Measurements from ENCODE around the gene KDM2A. TPM values are rescaled to one million over a fixed set of nuclear protein-coding genes. Genes with fewer than 3 reads are reported as not detected.

The KDM2A gene
- total and polyA plus RNA-seq, 2 donors (not counting 3 experiments of a cell fraction or from before 2014, with no cell fraction given), result 72.2 to 79.5 TPM

DNA sequence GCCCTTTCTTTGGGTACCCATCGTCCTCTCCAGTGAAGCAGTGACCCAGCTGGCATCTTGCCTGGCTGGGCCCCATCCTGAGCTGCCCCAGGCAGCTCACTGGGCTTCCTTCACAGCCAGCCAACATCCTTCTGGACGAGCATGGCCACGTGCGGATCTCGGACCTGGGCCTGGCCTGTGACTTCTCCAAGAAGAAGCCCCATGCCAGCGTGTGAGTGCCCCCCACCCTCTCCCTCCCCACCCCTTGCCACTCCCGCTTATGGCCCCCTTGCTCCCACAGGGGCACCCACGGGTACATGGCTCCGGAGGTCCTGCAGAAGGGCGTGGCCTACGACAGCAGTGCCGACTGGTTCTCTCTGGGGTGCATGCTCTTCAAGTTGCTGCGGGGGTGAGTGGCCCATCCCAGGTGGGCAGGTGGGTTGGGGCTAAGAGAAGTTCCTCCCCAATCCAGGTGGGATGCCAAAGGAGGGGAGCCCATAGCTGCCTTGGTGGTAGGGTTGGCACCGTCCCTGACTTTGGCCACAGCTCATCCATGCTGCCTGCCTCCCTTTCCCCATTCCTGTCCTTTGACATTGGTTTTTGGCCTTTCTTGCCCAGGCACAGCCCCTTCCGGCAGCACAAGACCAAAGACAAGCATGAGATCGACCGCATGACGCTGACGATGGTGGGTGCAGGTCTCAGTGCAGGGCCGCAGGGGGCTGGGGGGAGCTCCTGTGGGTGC lies 163.3 kb downstream of the KDM2A start:
- H3K4me2 ChIP-seq (ENCODE audit: insufficient read depth, low read length), result no peak overlapping the region
- H3K4me3 ChIP-seq (replicated peaks in 1 of 3; ENCODE audit: insufficient read depth in 1 of 3, low read depth in 1 of 3, low read length in 3 of 3), result no peak overlapping the region
- H3K9me1 ChIP-seq (replicated peaks; ENCODE audit: control insufficient read depth, extremely low read depth, insufficient read depth, low read length), result no peaks in the 10 kb centered on the region
- intact Hi-C loops (cut with micrococcal nuclease), result no loop called here
- ChIA-PET POLR2A (no interaction called here), CTCF (interaction anchor here (0.8 to 1.6 kb wide), 4 partner anchors 11 to 35 kb away, joined by 3 to 5 read pairs (median 4); no protein-coding TSS in a partner anchor)
- peaks cover 7% of the 10 kb centered on the region for H3K79me2 ChIP-seq (ENCODE audit: control insufficient read depth, insufficient read depth, low read length)
- H3K9me3 ChIP-seq (replicated peaks; ENCODE audit: control insufficient read depth, insufficient read depth, low read length), result no peaks in the 10 kb centered on the region
- H2AFZ ChIP-seq (ENCODE audit: low read depth, low read length), result no peak overlapping the region
- no peaks in the 10 kb centered on the region for H3K27me3 ChIP-seq (ENCODE audit: control insufficient read depth in 2 of 2, insufficient read depth in 2 of 2, low read length in 2 of 2)
- no peak overlapping the region for H3K9ac ChIP-seq (replicated peaks; ENCODE audit: extremely low read depth, insufficient read depth, low read length)
- no peak for DNase-seq (ENCODE audit: low read depth, low spot score)
- peaks cover 8 to 64% of the 10 kb centered on the region in 2 experiments for H3K36me3 ChIP-seq (ENCODE audit: control insufficient read depth in 2 of 2, extremely low read depth in 1 of 2, insufficient read depth in 2 of 2, low read length in 2 of 2)
- peaks cover 7% of the 10 kb centered on the region for H3K4me1 ChIP-seq (ENCODE audit: control insufficient read depth, extremely low read depth, insufficient read depth, low read length)
- no peak overlapping the region for H3K27ac ChIP-seq (ENCODE audit: insufficient read depth, low read depth, low read length)
- BruUV-seq (replicated peaks), result no TSS peak
- dilution Hi-C loops (cut with MboI; ENCODE audit: extremely low pct_ligation_motif_present, low sequenced_read_pairs), result no loop called here
- FAIRE-seq, result no peak
- no peak for TF ChIP-seq POLR2AphosphoS5 (IDR thresholded peaks at IDR 0.05; ENCODE audit: insufficient read depth, low read depth, low read length)
- TF ChIP-seq MYC (IDR thresholded peaks at IDR 0.05; ENCODE audit: low read depth, low read length), result no peak
- TF ChIP-seq JUN (IDR thresholded peaks at IDR 0.05; ENCODE audit: borderline replicate concordance, insufficient read depth, insufficient read length, low read depth), result no peak
- TF ChIP-seq, protein P1, sequence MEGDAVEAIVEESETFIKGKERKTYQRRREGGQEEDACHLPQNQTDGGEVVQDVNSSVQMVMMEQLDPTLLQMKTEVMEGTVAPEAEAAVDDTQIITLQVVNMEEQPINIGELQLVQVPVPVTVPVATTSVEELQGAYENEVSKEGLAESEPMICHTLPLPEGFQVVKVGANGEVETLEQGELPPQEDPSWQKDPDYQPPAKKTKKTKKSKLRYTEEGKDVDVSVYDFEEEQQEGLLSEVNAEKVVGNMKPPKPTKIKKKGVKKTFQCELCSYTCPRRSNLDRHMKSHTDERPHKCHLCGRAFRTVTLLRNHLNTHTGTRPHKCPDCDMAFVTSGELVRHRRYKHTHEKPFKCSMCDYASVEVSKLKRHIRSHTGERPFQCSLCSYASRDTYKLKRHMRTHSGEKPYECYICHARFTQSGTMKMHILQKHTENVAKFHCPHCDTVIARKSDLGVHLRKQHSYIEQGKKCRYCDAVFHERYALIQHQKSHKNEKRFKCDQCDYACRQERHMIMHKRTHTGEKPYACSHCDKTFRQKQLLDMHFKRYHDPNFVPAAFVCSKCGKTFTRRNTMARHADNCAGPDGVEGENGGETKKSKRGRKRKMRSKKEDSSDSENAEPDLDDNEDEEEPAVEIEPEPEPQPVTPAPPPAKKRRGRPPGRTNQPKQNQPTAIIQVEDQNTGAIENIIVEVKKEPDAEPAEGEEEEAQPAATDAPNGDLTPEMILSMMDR (IDR thresholded peaks at IDR 0.05; ENCODE audit: extremely low read depth in 1 of 2, insufficient read depth in 1 of 2, low read depth in 1 of 2, low read length in 2 of 2), result no peak
- no peak for TF ChIP-seq GATA2 (IDR thresholded peaks at IDR 0.05; ENCODE audit: insufficient read depth, insufficient read length, low read depth, low read length)
- no peak for TF ChIP-seq POLR2A (IDR thresholded peaks at IDR 0.05; ENCODE audit: low read depth, low read length)
- TF ChIP-seq, protein P2, sequence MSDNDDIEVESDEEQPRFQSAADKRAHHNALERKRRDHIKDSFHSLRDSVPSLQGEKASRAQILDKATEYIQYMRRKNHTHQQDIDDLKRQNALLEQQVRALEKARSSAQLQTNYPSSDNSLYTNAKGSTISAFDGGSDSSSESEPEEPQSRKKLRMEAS (IDR thresholded peaks at IDR 0.05; ENCODE audit: insufficient read depth, insufficient read length), result no peak
- TF ChIP-seq EZH2 (IDR thresholded peaks at IDR 0.05; ENCODE audit: borderline replicate concordance, low read depth, low read length, severe bottlenecking), result no peak
- TF ChIP-seq FOS (IDR thresholded peaks at IDR 0.05; ENCODE audit: borderline replicate concordance, insufficient read depth, low read length), result no peak
- no peaks in the 10 kb centered on the region for H4K20me1 ChIP-seq (replicated peaks; ENCODE audit: control insufficient read depth, extremely low read depth, insufficient read depth, low read length)
